ENCODE results near the gene DUSP7.

The DUSP7 gene

GRCh38 chr3:52088445-52089367, 32.3 kb upstream of the DUSP7 start:
- TF ChIP-seq FOXP2 (optimal IDR thresholded peaks at IDR 0.05; ENCODE audit: borderline replicate concordance, extremely low read depth, extremely low read length, insufficient read depth), result no peak
- TF ChIP-seq REST (IDR thresholded peaks at IDR 0.05; ENCODE audit: insufficient read depth in 1 of 2, low read depth in 2 of 2, low read length in 2 of 2), result no peak
- no peak for TF ChIP-seq TAF1 (IDR thresholded peaks at IDR 0.05; ENCODE audit: borderline replicate concordance, insufficient read depth, low read length)
- no peak for TF ChIP-seq SIN3A (IDR thresholded peaks at IDR 0.05; ENCODE audit: borderline replicate concordance, insufficient read depth, low read length)
- TF ChIP-seq POLR2AphosphoS5 (IDR thresholded peaks at IDR 0.05; ENCODE audit: low read depth, low read length), result no peak

- no peak for TF ChIP-seq FOXP2 (optimal IDR thresholded peaks at IDR 0.05; ENCODE audit: borderline replicate concordance, extremely low read depth, extremely low read length, insufficient read depth)
- no peak for TF ChIP-seq POLR2AphosphoS5 (IDR thresholded peaks at IDR 0.05; ENCODE audit: low read depth, low read length)
- no peak for TF ChIP-seq REST (IDR thresholded peaks at IDR 0.05; ENCODE audit: insufficient read depth in 1 of 2, low read depth in 2 of 2, low read length in 2 of 2)
- no peak for TF ChIP-seq SIN3A (IDR thresholded peaks at IDR 0.05; ENCODE audit: borderline replicate concordance, insufficient read depth, low read length)
- TF ChIP-seq TAF1 (IDR thresholded peaks at IDR 0.05; ENCODE audit: borderline replicate concordance, insufficient read depth, low read length), result no peak
Measured at GRCh38 chr3:52087731-52088130, 31.4 kb upstream of the DUSP7 start.

- TF ChIP-seq REST (IDR thresholded peaks at IDR 0.05; ENCODE audit: insufficient read depth in 1 of 2, low read depth in 2 of 2, low read length in 2 of 2) (no peak), SIN3A (IDR thresholded peaks at IDR 0.05; ENCODE audit: borderline replicate concordance, insufficient read depth, low read length) (no peak), TAF1 (IDR thresholded peaks at IDR 0.05; ENCODE audit: borderline replicate concordance, insufficient read depth, low read length) (no peak), FOXP2 (optimal IDR thresholded peaks at IDR 0.05; ENCODE audit: borderline replicate concordance, extremely low read depth, extremely low read length, insufficient read depth) (no peak), POLR2AphosphoS5 (IDR thresholded peaks at IDR 0.05; ENCODE audit: low read depth, low read length) (no peak)
Measured at GRCh38 chr3:52086976-52087663, 30.7 kb upstream of the DUSP7 start.

GRCh38 chr3:52086461-52086860, 30.1 kb upstream of the DUSP7 start:
- TF ChIP-seq TAF1 (IDR thresholded peaks at IDR 0.05; ENCODE audit: borderline replicate concordance, insufficient read depth, low read length) (no peak), SIN3A (IDR thresholded peaks at IDR 0.05; ENCODE audit: borderline replicate concordance, insufficient read depth, low read length) (no peak), FOXP2 (optimal IDR thresholded peaks at IDR 0.05; ENCODE audit: borderline replicate concordance, extremely low read depth, extremely low read length, insufficient read depth) (no peak), REST (IDR thresholded peaks at IDR 0.05; ENCODE audit: insufficient read depth in 1 of 2, low read depth in 2 of 2, low read length in 2 of 2) (no peak), POLR2AphosphoS5 (IDR thresholded peaks at IDR 0.05; ENCODE audit: low read depth, low read length) (no peak)
